ENCODE data around the gene SPIN4. TPM values are rescaled to one million over a fixed set of nuclear protein-coding genes. Genes with fewer than 3 reads are reported as not detected.
"Not testable (repeated sequence)": the region's sequence is repeated elsewhere in the genome, so short reads cannot be mapped to it uniquely, and the experiment has no call there.

SPIN4 gene
- polyA plus RNA-seq, 3 donors = 0.93 to 2.1 (median 1.5) TPM

- Histone ChIP-seq H4K20me1 (ENCODE audit: insufficient read depth, low read length) (no peaks in the 10 kb centered on the region), H3K9me3 (replicated peaks in 1 of 2; ENCODE audit: control insufficient read depth in 1 of 2, insufficient read depth in 1 of 2, low read length in 2 of 2) (no peaks in the 10 kb centered on the region), H3K27ac (ENCODE audit: low read depth in 1 of 2, low read length in 2 of 2) (no peak overlapping the region), H3K36me3 (replicated peaks in 1 of 2; ENCODE audit: control insufficient read depth in 1 of 2, insufficient read depth in 2 of 2, low read length in 2 of 2) (no peaks in the 10 kb centered on the region), H3K9ac (ENCODE audit: insufficient read depth, low read length, poor library complexity, severe bottlenecking) (no peak overlapping the region), H3K4me1 (ENCODE audit: control insufficient read depth in 1 of 2, insufficient read depth in 2 of 2, low read length in 2 of 2) (no peaks in the 10 kb centered on the region), H2AFZ (ENCODE audit: insufficient read depth, low read depth, low read length, poor library complexity, severe bottlenecking) (no peak overlapping the region), H3K4me2 (replicated peaks; ENCODE audit: extremely low read depth, low read length, poor library complexity, severe bottlenecking) (no peak overlapping the region), H3K79me2 (ENCODE audit: insufficient read depth, low read length) (no peaks in the 10 kb centered on the region), H3K4me3 (replicated peaks in 1 of 3; ENCODE audit: low read depth in 2 of 3, low read length in 3 of 3) (no peak overlapping the region), H3K27me3 (ENCODE audit: control insufficient read depth in 2 of 2, insufficient read depth in 2 of 2, low read length in 2 of 2) (no peaks in the 10 kb centered on the region)
- DNase-seq = no peak
- Mint-ChIP-seq H3K4me1 (no peaks in the 10 kb centered on the region), H3K4me3 (no peak overlapping the region), H3K36me3 (no peaks in the 10 kb centered on the region), H3K27ac (no peak overlapping the region), H3K27me3 (ENCODE audit: low read depth in 3 of 3) (peaks cover 0 to 1% (median 1%) of the 10 kb centered on the region in 3 donors), H3K9me3 (peaks cover 0 to 7% (median 4%) of the 10 kb centered on the region in 7 donors)
- intact Hi-C loops (cut with micrococcal nuclease) = no loop called here
- no peak for TF ChIP-seq CTCF (IDR thresholded peaks at IDR 0.05)
- WGBS (ENCODE audit: insufficient coverage) = no CpG with 5 or more reads among the region's 3 CpGs
Observed at GRCh38 chrX:63387411-63387810, 36.3 kb upstream of the SPIN4 start.

- H3K27me3 ChIP-seq (ENCODE audit: control insufficient read depth in 2 of 2, insufficient read depth in 2 of 2, low read length in 2 of 2); H3K4me3 Mint-ChIP-seq; H2AFZ ChIP-seq (ENCODE audit: insufficient read depth, low read depth, low read length, poor library complexity, severe bottlenecking); H3K9me3 ChIP-seq (replicated peaks in 1 of 2; ENCODE audit: control insufficient read depth in 1 of 2, insufficient read depth in 1 of 2, low read length in 2 of 2); DNase-seq; H3K79me2 ChIP-seq (ENCODE audit: insufficient read depth, low read length); H3K27me3 Mint-ChIP-seq (ENCODE audit: low read depth in 3 of 3); H3K4me3 ChIP-seq (replicated peaks in 1 of 3; ENCODE audit: low read depth in 2 of 3, low read length in 3 of 3); H3K27ac ChIP-seq (ENCODE audit: low read depth in 1 of 2, low read length in 2 of 2); H3K9me3 Mint-ChIP-seq; H3K36me3 Mint-ChIP-seq; H3K27ac Mint-ChIP-seq; intact Hi-C loops (cut with micrococcal nuclease); H3K4me1 ChIP-seq (ENCODE audit: control insufficient read depth in 1 of 2, insufficient read depth in 2 of 2, low read length in 2 of 2); H3K4me1 Mint-ChIP-seq; H3K9ac ChIP-seq (ENCODE audit: insufficient read depth, low read length, poor library complexity, severe bottlenecking); H3K36me3 ChIP-seq (replicated peaks in 1 of 2; ENCODE audit: control insufficient read depth in 1 of 2, insufficient read depth in 2 of 2, low read length in 2 of 2); H3K4me2 ChIP-seq (replicated peaks; ENCODE audit: extremely low read depth, low read length, poor library complexity, severe bottlenecking); H4K20me1 ChIP-seq (ENCODE audit: insufficient read depth, low read length): not testable (repeated sequence)
Observed at GRCh38 chrX:63384263-63384662, 33.1 kb upstream of the SPIN4 start.

- WGBS (ENCODE audit: insufficient coverage) = no CpG with 5 or more reads among the region's 3 CpGs
- H4K20me1 ChIP-seq (ENCODE audit: insufficient read depth, low read length); H3K79me2 ChIP-seq (ENCODE audit: insufficient read depth, low read length); H3K4me1 ChIP-seq (ENCODE audit: control insufficient read depth in 1 of 2, insufficient read depth in 2 of 2, low read length in 2 of 2); H3K36me3 ChIP-seq (replicated peaks in 1 of 2; ENCODE audit: control insufficient read depth in 1 of 2, insufficient read depth in 2 of 2, low read length in 2 of 2); H3K4me3 ChIP-seq (replicated peaks in 1 of 3; ENCODE audit: low read depth in 2 of 3, low read length in 3 of 3); H3K4me3 Mint-ChIP-seq; H3K27ac ChIP-seq (ENCODE audit: low read depth in 1 of 2, low read length in 2 of 2); H3K4me2 ChIP-seq (replicated peaks; ENCODE audit: extremely low read depth, low read length, poor library complexity, severe bottlenecking); H3K27me3 Mint-ChIP-seq (ENCODE audit: low read depth in 3 of 3); H2AFZ ChIP-seq (ENCODE audit: insufficient read depth, low read depth, low read length, poor library complexity, severe bottlenecking); H3K36me3 Mint-ChIP-seq; DNase-seq; H3K9ac ChIP-seq (ENCODE audit: insufficient read depth, low read length, poor library complexity, severe bottlenecking); H3K27me3 ChIP-seq (ENCODE audit: control insufficient read depth in 2 of 2, insufficient read depth in 2 of 2, low read length in 2 of 2); H3K27ac Mint-ChIP-seq; H3K9me3 ChIP-seq (replicated peaks in 1 of 2; ENCODE audit: control insufficient read depth in 1 of 2, insufficient read depth in 1 of 2, low read length in 2 of 2); H3K4me1 Mint-ChIP-seq; intact Hi-C loops (cut with micrococcal nuclease): not testable (repeated sequence)
- peaks cover 2 to 12% (median 7%) of the 10 kb centered on the region in 7 donors for H3K9me3 Mint-ChIP-seq
Observed at GRCh38 chrX:63373012-63373411, 21.9 kb upstream of the SPIN4 start.

GRCh38 chrX:63367699-63368098 is 16.6 kb upstream of the SPIN4 start:
- H3K4me1 ChIP-seq (ENCODE audit: control insufficient read depth in 1 of 2, insufficient read depth in 2 of 2, low read length in 2 of 2); intact Hi-C loops (cut with micrococcal nuclease); H3K4me2 ChIP-seq (replicated peaks; ENCODE audit: extremely low read depth, low read length, poor library complexity, severe bottlenecking); H3K4me3 ChIP-seq (replicated peaks in 1 of 3; ENCODE audit: low read depth in 2 of 3, low read length in 3 of 3); H4K20me1 ChIP-seq (ENCODE audit: insufficient read depth, low read length); H3K4me1 Mint-ChIP-seq; H3K27ac Mint-ChIP-seq; H3K79me2 ChIP-seq (ENCODE audit: insufficient read depth, low read length); H3K27me3 Mint-ChIP-seq (ENCODE audit: low read depth in 3 of 3); H3K36me3 Mint-ChIP-seq; H3K36me3 ChIP-seq (replicated peaks in 1 of 2; ENCODE audit: control insufficient read depth in 1 of 2, insufficient read depth in 2 of 2, low read length in 2 of 2); H3K4me3 Mint-ChIP-seq; H3K27me3 ChIP-seq (ENCODE audit: control insufficient read depth in 2 of 2, insufficient read depth in 2 of 2, low read length in 2 of 2); H2AFZ ChIP-seq (ENCODE audit: insufficient read depth, low read depth, low read length, poor library complexity, severe bottlenecking); H3K9ac ChIP-seq (ENCODE audit: insufficient read depth, low read length, poor library complexity, severe bottlenecking); DNase-seq; H3K27ac ChIP-seq (ENCODE audit: low read depth in 1 of 2, low read length in 2 of 2): not testable (repeated sequence)
- 82% methylated on average over 2 of the region's 5 CpGs for WGBS (ENCODE audit: insufficient coverage)
- peaks cover 11 to 12% of the 10 kb centered on the region in 2 donors for H3K9me3 ChIP-seq (replicated peaks in 1 of 2; ENCODE audit: control insufficient read depth in 1 of 2, insufficient read depth in 1 of 2, low read length in 2 of 2)
- peaks cover 11 to 36% (median 23%) of the 10 kb centered on the region in 7 donors for H3K9me3 Mint-ChIP-seq
